ENCODE measurements around the gene PAX7. TPM values are rescaled to one million over a fixed set of nuclear protein-coding genes. Genes with fewer than 3 reads are reported as not detected.
A peak's percentile ranks its signal among the peaks of the same experiment; 100 is the strongest.
"Not testable (repeated sequence)": the region's sequence is repeated elsewhere in the genome, so short reads cannot be mapped to it uniquely, and the experiment has no call there.

The PAX7 gene
- not detected in 2 replicates for total RNA-seq

GRCh38 chr1:18630511-18631495 is at the start of gene PAX7:
Gene PAX7 (plus strand): TSS chr1:18630846. CDS start chr1:18631604, 758 bp downstream.
- DNase-seq (ENCODE audit: low read depth in 2 of 2), result no peak

- DNase-seq (ENCODE audit: low read depth in 2 of 2), result peak; percentile 25 to 51
These were observed 49.2 kb upstream of the PAX7 start for GRCh38 chr1:18581420-18581880.

- no peak for DNase-seq (ENCODE audit: low read depth in 2 of 2)
These were observed 47.8 kb upstream of the PAX7 start for GRCh38 chr1:18582890-18583289.

GRCh38 chr1:18583326-18583941 is 47.2 kb upstream of the PAX7 start:
- no peak for DNase-seq (ENCODE audit: low read depth in 2 of 2)

GRCh38 chr1:18586016-18586415 is 44.6 kb upstream of the PAX7 start:
- not testable (repeated sequence) for DNase-seq (ENCODE audit: low read depth in 2 of 2)

GRCh38 chr1:18588093-18588492 is 42.6 kb upstream of the PAX7 start:
- no peak for DNase-seq (ENCODE audit: low read depth in 2 of 2)

GRCh38 chr1:18592368-18592767 is 38.3 kb upstream of the PAX7 start:
- DNase-seq (ENCODE audit: low read depth in 2 of 2), result no peak

- DNase-seq (ENCODE audit: low read depth in 2 of 2), result peak; percentile 49 to 65
These were observed 33.2 kb upstream of the PAX7 start for GRCh38 chr1:18597160-18598042.

GRCh38 chr1:18599086-18599485 is 31.6 kb upstream of the PAX7 start:
- DNase-seq (ENCODE audit: low read depth in 2 of 2), result no peak

GRCh38 chr1:18599704-18600103 is 30.9 kb upstream of the PAX7 start:
- DNase-seq (ENCODE audit: low read depth in 2 of 2), result no peak

- no peak for DNase-seq (ENCODE audit: low read depth in 2 of 2)
These were observed 28.0 kb upstream of the PAX7 start for GRCh38 chr1:18602533-18603211.

GRCh38 chr1:18603212-18603852 is 27.3 kb upstream of the PAX7 start:
- DNase-seq (ENCODE audit: low read depth in 2 of 2), result no peak

- DNase-seq (ENCODE audit: low read depth in 2 of 2), result no peak
These were observed 24.0 kb upstream of the PAX7 start for GRCh38 chr1:18606443-18607288.

- no peak for DNase-seq (ENCODE audit: low read depth in 2 of 2)
These were observed 23.3 kb upstream of the PAX7 start for GRCh38 chr1:18607289-18607760.

- no peak for DNase-seq (ENCODE audit: low read depth in 2 of 2)
These were observed 22.1 kb upstream of the PAX7 start for GRCh38 chr1:18608534-18608933.

GRCh38 chr1:18611311-18611710 is 19.3 kb upstream of the PAX7 start:
- no peak for DNase-seq (ENCODE audit: low read depth in 2 of 2)

GRCh38 chr1:18612073-18612472 is 18.6 kb upstream of the PAX7 start:
- DNase-seq (ENCODE audit: low read depth in 2 of 2), result no peak

- DNase-seq (ENCODE audit: low read depth in 2 of 2), result no peak
These were observed 16.4 kb upstream of the PAX7 start for GRCh38 chr1:18614069-18614735.
